Keratinocyte (primary cell): ENCODE measurements around the gene DGKI. TPM values are rescaled to one million over a fixed set of nuclear protein-coding genes. Genes with fewer than 3 reads are reported as not detected.

ENCODE experiments used
- DNase-seq: peaks from one replicate; pipeline ENCODE4 v3.0.0-alpha.2; 2011; ENCODE audit warnings: low read depth, missing footprints, low spot score
- FAIRE-seq: peaks from 2 replicates; lab custom pipeline; 2011; peaks lifted over from hg19 to GRCh38; lab: Jason Lieb, UNC
- H2AFZ ChIP-seq: 2 replicates; pipeline ENCODE4 v1.6.0; 2012; ENCODE audit warnings: low read length, control low read depth, inconsistent platforms; ENCODE audit not compliant: control insufficient read depth
- H3K27ac ChIP-seq: 2 replicates; pipeline ENCODE4 v1.5.1; 2011; ENCODE audit warnings: low read length; ENCODE audit not compliant: control insufficient read depth, insufficient read depth
- H3K27me3 ChIP-seq: 3 replicates; pipeline ENCODE4 v1.6.0; 2011; ENCODE audit warnings: low read length; ENCODE audit not compliant: control insufficient read depth, insufficient read depth; ENCODE audit errors: extremely low read depth
- H3K36me3 ChIP-seq, 2 experiments: 2 replicates in 1 of 2; 3 replicates in 1 of 2; pipeline ENCODE4 v1.5.1; 2011; ENCODE audit warnings: low read length in 2 of 2, mild to moderate bottlenecking in 1 of 2; ENCODE audit not compliant: control insufficient read depth in 2 of 2, insufficient read depth in 2 of 2; ENCODE audit errors: extremely low read depth in 1 of 2
- H3K4me1 ChIP-seq: 3 replicates; pipeline ENCODE4 v1.5.1; 2011; ENCODE audit warnings: low read length; ENCODE audit not compliant: control insufficient read depth, insufficient read depth; ENCODE audit errors: extremely low read depth
- H3K4me2 ChIP-seq: 3 replicates; pipeline ENCODE4 v1.6.0; 2011; ENCODE audit warnings: low read depth, low read length; ENCODE audit not compliant: control insufficient read depth, insufficient read depth; ENCODE audit errors: extremely low read depth
- H3K4me3 ChIP-seq, 3 experiments: fragments of 200-600 bp in 1 of 3; sonication (generic) in 1 of 3; 2 replicates in 2 of 3; 3 replicates in 1 of 3; pipeline ENCODE4 v1.5.1; 2011 to 2016; ENCODE audit warnings: low read length in 3 of 3, mild to moderate bottlenecking in 3 of 3, control low read depth in 2 of 3, inconsistent platforms in 1 of 3, low read depth in 1 of 3, mixed read lengths in 1 of 3, mixed run types in 1 of 3, moderate library complexity in 1 of 3; ENCODE audit not compliant: control insufficient read depth in 2 of 3, insufficient read depth in 2 of 3; ENCODE audit errors: extremely low read depth in 1 of 3
- H3K79me2 ChIP-seq: 2 replicates; pipeline ENCODE4 v1.6.0; 2012; ENCODE audit warnings: low read length; ENCODE audit not compliant: control insufficient read depth, insufficient read depth
- H3K9ac ChIP-seq: 3 replicates; pipeline ENCODE4 v1.6.0; 2011; ENCODE audit warnings: low read length; ENCODE audit not compliant: control insufficient read depth, insufficient read depth; ENCODE audit errors: extremely low read depth
- H3K9me1 ChIP-seq: 3 replicates; pipeline ENCODE4 v1.6.0; 2011; ENCODE audit warnings: low read length; ENCODE audit not compliant: control insufficient read depth, insufficient read depth; ENCODE audit errors: extremely low read depth
- H3K9me3 ChIP-seq: 2 replicates; pipeline ENCODE4 v1.5.1; 2012; ENCODE audit warnings: low read depth, low read length; ENCODE audit not compliant: control insufficient read depth
- H4K20me1 ChIP-seq: 3 replicates; pipeline ENCODE4 v1.6.0; 2011; ENCODE audit warnings: low read length; ENCODE audit not compliant: control insufficient read depth, insufficient read depth; ENCODE audit errors: extremely low read depth
- CTCF ChIP-seq, 3 experiments: IDR thresholded peaks in 1 of 3; conservative IDR thresholded peaks in 1 of 3; optimal IDR thresholded peaks in 1 of 3; 2 replicates in 2 of 3; 3 replicates in 1 of 3; pipeline versions ENCODE3 to v1.5.1; 2011; ENCODE audit warnings: low read length in 3 of 3, mild to moderate bottlenecking in 3 of 3, moderate library complexity in 2 of 3, control low read depth in 1 of 3, inconsistent platforms in 1 of 3; ENCODE audit not compliant: insufficient read depth in 2 of 3; ENCODE audit errors: extremely low read depth in 1 of 3
- EZH2 ChIP-seq: IDR thresholded peaks from one replicate; pipeline ENCODE4 v1.6.1; 2012; ENCODE audit warnings: inconsistent platforms, mild to moderate bottlenecking, low read length, moderate library complexity
- dilution Hi-C: fragments of 300-500 bp; cut with MboI; formaldehyde crosslinking; loops from one replicate; pipeline ENCODE4 v1.7.0; 2020; ENCODE audit warnings: low sequenced_read_pairs; ENCODE audit not compliant: extremely low pct_ligation_motif_present
- polyA plus RNA-seq, 5 experiments: library from polyadenylated mRNA; depleted of rRNA in 3 of 5; stranded (reverse) in 3 of 5; stranded (forward) in 1 of 5; unstranded in 1 of 5; fragments of >200 nt; gene quantifications; 1 replicate in 1 of 5; 2 replicates in 3 of 5; 3 replicates in 1 of 5; pipeline versions ENCODE4 v1.2.1 to v1.2.3, GENCODE V29; 2011 to 2012; ENCODE audit warnings: missing spikeins in 2 of 5, low read depth in 1 of 5, low replicate concordance in 1 of 5

Gene DGKI
- polyA plus RNA-seq, 1 donor (not counting 4 experiments of a cell fraction or from before 2014, with no cell fraction given) = 0.14 TPM

GRCh38 chr7:137386966-137387365, 459.8 kb downstream of the DGKI start:
- no peaks in the 10 kb centered on the region for H3K27me3 ChIP-seq
- no peak overlapping the region for H3K27ac ChIP-seq
- no peak for TF ChIP-seq CTCF (optimal IDR thresholded peaks at IDR 0.05 in 1 of 3, IDR thresholded peaks at IDR 0.05 in 1 of 3, conservative IDR thresholded peaks at IDR 0.05 in 1 of 3; ENCODE audit: extremely low read depth in 1 of 3, insufficient read depth in 2 of 3, low read length in 3 of 3)
- TF ChIP-seq EZH2 = no peak
- H3K36me3 ChIP-seq = no peaks in the 10 kb centered on the region
- no peak overlapping the region for H3K4me2 ChIP-seq
- H3K9me1 ChIP-seq = no peaks in the 10 kb centered on the region
- DNase-seq (no peak), FAIRE-seq (no peak)
- no peak overlapping the region for H3K4me3 ChIP-seq
- no peak overlapping the region for H3K9ac ChIP-seq
- dilution Hi-C loops = no loop called here
- H4K20me1 ChIP-seq = no peaks in the 10 kb centered on the region
- H3K79me2 ChIP-seq = no peaks in the 10 kb centered on the region
- H2AFZ ChIP-seq = no peak overlapping the region
- no peaks in the 10 kb centered on the region for H3K9me3 ChIP-seq
- no peaks in the 10 kb centered on the region for H3K4me1 ChIP-seq

- FAIRE-seq = no peak
- TF ChIP-seq CTCF (optimal IDR thresholded peaks at IDR 0.05 in 1 of 3, IDR thresholded peaks at IDR 0.05 in 1 of 3, conservative IDR thresholded peaks at IDR 0.05 in 1 of 3; ENCODE audit: extremely low read depth in 1 of 3, insufficient read depth in 2 of 3, low read length in 3 of 3) = no peak
- no peak for TF ChIP-seq EZH2
- H3K9me1 ChIP-seq = no peaks in the 10 kb centered on the region
- H3K4me1 ChIP-seq = no peaks in the 10 kb centered on the region
- H3K27ac ChIP-seq = no peak overlapping the region
- H4K20me1 ChIP-seq = no peaks in the 10 kb centered on the region
- no peaks in the 10 kb centered on the region for H3K9me3 ChIP-seq
- H2AFZ ChIP-seq = no peak overlapping the region
- H3K4me2 ChIP-seq = no peak overlapping the region
- H3K9ac ChIP-seq = no peak overlapping the region
- no peaks in the 10 kb centered on the region for H3K27me3 ChIP-seq
- no peaks in the 10 kb centered on the region for H3K79me2 ChIP-seq
- dilution Hi-C loops = no loop called here
- H3K4me3 ChIP-seq = no peak overlapping the region
- no peaks in the 10 kb centered on the region for H3K36me3 ChIP-seq
- no peak for DNase-seq
These were observed 465.7 kb downstream of the DGKI start for GRCh38 chr7:137381045-137381444.
